ENCODE data around the gene PPT1. TPM values are rescaled to one million over a fixed set of nuclear protein-coding genes. Genes with fewer than 3 reads are reported as not detected.

The PPT1 gene
- total and polyA plus RNA-seq, 2 donors (not counting 3 experiments of a cell fraction or from before 2014, with no cell fraction given) = 58.0 to 131 TPM

GRCh38 chr1:40133312-40133665 lies 36.2 kb upstream of the PPT1 start:
- Histone ChIP-seq H3K4me2 (ENCODE audit: insufficient read depth, low read length) (no peak overlapping the region), H3K79me2 (ENCODE audit: control insufficient read depth, insufficient read depth, low read length) (no peaks in the 10 kb centered on the region), H3K9me1 (replicated peaks; ENCODE audit: control insufficient read depth, extremely low read depth, insufficient read depth, low read length) (no peaks in the 10 kb centered on the region), H3K9me3 (replicated peaks; ENCODE audit: control insufficient read depth, insufficient read depth, low read length) (no peaks in the 10 kb centered on the region), H4K20me1 (replicated peaks; ENCODE audit: control insufficient read depth, extremely low read depth, insufficient read depth, low read length) (no peaks in the 10 kb centered on the region), H3K4me1 (ENCODE audit: control insufficient read depth, extremely low read depth, insufficient read depth, low read length) (peaks cover 13% of the 10 kb centered on the region), H3K36me3 (ENCODE audit: control insufficient read depth in 2 of 2, extremely low read depth in 1 of 2, insufficient read depth in 2 of 2, low read length in 2 of 2) (no peaks in the 10 kb centered on the region), H3K9ac (replicated peaks; ENCODE audit: extremely low read depth, insufficient read depth, low read length) (no peak overlapping the region), H3K27ac (ENCODE audit: insufficient read depth, low read depth, low read length) (no peak overlapping the region), H3K4me3 (replicated peaks in 1 of 3; ENCODE audit: insufficient read depth in 1 of 3, low read depth in 1 of 3, low read length in 3 of 3) (no peak overlapping the region), H2AFZ (ENCODE audit: low read depth, low read length) (peak overlapping the region; percentile 89), H3K27me3 (ENCODE audit: control insufficient read depth in 2 of 2, insufficient read depth in 2 of 2, low read length in 2 of 2) (peaks cover 13 to 25% of the 10 kb centered on the region in 2 experiments)
- ChIA-PET CTCF (interaction anchor here (0.6 to 6.2 kb wide), 5 partner anchors 11 to 271 kb away, joined by 3 to 38 read pairs (median 4); no protein-coding TSS in a partner anchor), POLR2A (no interaction called here)
- TF ChIP-seq POLR2AphosphoS5 (IDR thresholded peaks at IDR 0.05; ENCODE audit: insufficient read depth, low read depth, low read length) = no peak
- TF ChIP-seq POLR2A (IDR thresholded peaks at IDR 0.05; ENCODE audit: low read depth, low read length) = no peak
- no peak for TF ChIP-seq FOS (IDR thresholded peaks at IDR 0.05; ENCODE audit: borderline replicate concordance, insufficient read depth, low read length)
- TF ChIP-seq, protein P1, sequence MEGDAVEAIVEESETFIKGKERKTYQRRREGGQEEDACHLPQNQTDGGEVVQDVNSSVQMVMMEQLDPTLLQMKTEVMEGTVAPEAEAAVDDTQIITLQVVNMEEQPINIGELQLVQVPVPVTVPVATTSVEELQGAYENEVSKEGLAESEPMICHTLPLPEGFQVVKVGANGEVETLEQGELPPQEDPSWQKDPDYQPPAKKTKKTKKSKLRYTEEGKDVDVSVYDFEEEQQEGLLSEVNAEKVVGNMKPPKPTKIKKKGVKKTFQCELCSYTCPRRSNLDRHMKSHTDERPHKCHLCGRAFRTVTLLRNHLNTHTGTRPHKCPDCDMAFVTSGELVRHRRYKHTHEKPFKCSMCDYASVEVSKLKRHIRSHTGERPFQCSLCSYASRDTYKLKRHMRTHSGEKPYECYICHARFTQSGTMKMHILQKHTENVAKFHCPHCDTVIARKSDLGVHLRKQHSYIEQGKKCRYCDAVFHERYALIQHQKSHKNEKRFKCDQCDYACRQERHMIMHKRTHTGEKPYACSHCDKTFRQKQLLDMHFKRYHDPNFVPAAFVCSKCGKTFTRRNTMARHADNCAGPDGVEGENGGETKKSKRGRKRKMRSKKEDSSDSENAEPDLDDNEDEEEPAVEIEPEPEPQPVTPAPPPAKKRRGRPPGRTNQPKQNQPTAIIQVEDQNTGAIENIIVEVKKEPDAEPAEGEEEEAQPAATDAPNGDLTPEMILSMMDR (IDR thresholded peaks at IDR 0.05; ENCODE audit: extremely low read depth in 1 of 2, insufficient read depth in 1 of 2, low read depth in 1 of 2, low read length in 2 of 2) = no peak
- TF ChIP-seq, protein P2, sequence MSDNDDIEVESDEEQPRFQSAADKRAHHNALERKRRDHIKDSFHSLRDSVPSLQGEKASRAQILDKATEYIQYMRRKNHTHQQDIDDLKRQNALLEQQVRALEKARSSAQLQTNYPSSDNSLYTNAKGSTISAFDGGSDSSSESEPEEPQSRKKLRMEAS (IDR thresholded peaks at IDR 0.05; ENCODE audit: insufficient read depth, insufficient read length) = no peak
- TF ChIP-seq EZH2 (IDR thresholded peaks at IDR 0.05; ENCODE audit: borderline replicate concordance, low read depth, low read length, severe bottlenecking) = peak; percentile 2
- no peak for TF ChIP-seq MYC (IDR thresholded peaks at IDR 0.05; ENCODE audit: low read depth, low read length)
- intact Hi-C loops (cut with micrococcal nuclease) = no loop called here
- DNase-seq (ENCODE audit: low read depth, low spot score) = no peak
- dilution Hi-C loops (cut with MboI; ENCODE audit: extremely low pct_ligation_motif_present, low sequenced_read_pairs) = no loop called here
- no peak for FAIRE-seq
- BruUV-seq (replicated peaks) = no TSS peak

Data from endothelial cell of umbilical vein (primary cell).